ENCODE results near the gene ANGPTL1. TPM values are rescaled to one million over a fixed set of nuclear protein-coding genes. Genes with fewer than 3 reads are reported as not detected.

Gene ANGPTL1
- total and polyA plus RNA-seq, 2 of the 8 experiments (the other 6 are each of a cell fraction or from before 2014, with no cell fraction given): not detected

GRCh38 chr1:178901482-178902125 is 30.7 kb upstream of the ANGPTL1 start (continued):
- TF ChIP-seq BACH1 (IDR thresholded peaks at IDR 0.05; ENCODE audit: low read length): no peak
- TF ChIP-seq CREB1 (IDR thresholded peaks at IDR 0.05): no peak
- no peak for TF ChIP-seq SRF (IDR thresholded peaks at IDR 0.05; ENCODE audit: low read depth, low read length)
- no peak for TF ChIP-seq KDM1A (IDR thresholded peaks at IDR 0.05; ENCODE audit: borderline replicate concordance, low read length)
- TF ChIP-seq NANOG (IDR thresholded peaks at IDR 0.05; ENCODE audit: insufficient read depth, low read depth, low read length, poor library complexity, severe bottlenecking): no peak
- no peak for TF ChIP-seq TCF12 (IDR thresholded peaks at IDR 0.05; ENCODE audit: low read depth, low read length)
- no peak for TF ChIP-seq ATF3 (IDR thresholded peaks at IDR 0.05; ENCODE audit: insufficient read depth, low read depth, low read length)
- no peak for TF ChIP-seq PHF8 (conservative IDR thresholded peaks at IDR 0.05; ENCODE audit: low read depth, low read length)

Data from H1 (cell line).